GM21619 (cell line): Measurements from ENCODE around the gene GRIA3.
"Not testable (repeated sequence)": the region's sequence is repeated elsewhere in the genome, so short reads cannot be mapped to it uniquely, and the experiment has no call there.

Source experiments
- ATAC-seq: cut with Tn5 transposase; IDR thresholded peaks from one replicate; pipeline ENCODE4 v1.9.1; 2021; ENCODE audit not compliant: unreplicated experiment

GRIA3 gene

GRCh38 chrX:123518791-123519190, 334.7 kb downstream of the GRIA3 start:
- no peak for ATAC-seq

- ATAC-seq = no peak
These were observed 341.1 kb downstream of the GRIA3 start for GRCh38 chrX:123525123-123525725.

- ATAC-seq = not testable (repeated sequence)
These were observed 346.6 kb downstream of the GRIA3 start for GRCh38 chrX:123530726-123531125.
